Activated CD4-positive, CD25-positive, alpha-beta regulatory T cell treated with anti-CD3 and anti-CD28 coated beads, Interleukin-2, amount 50 U/mL, for 72 hours (primary cell): ENCODE measurements around the gene PLIN5.
"Not testable (repeated sequence)": the region's sequence is repeated elsewhere in the genome, so short reads cannot be mapped to it uniquely, and the experiment has no call there.

Source experiments
- DNase-seq: peaks from one replicate; pipeline ENCODE4 v3.0.0; 2021

PLIN5 gene

DNA sequence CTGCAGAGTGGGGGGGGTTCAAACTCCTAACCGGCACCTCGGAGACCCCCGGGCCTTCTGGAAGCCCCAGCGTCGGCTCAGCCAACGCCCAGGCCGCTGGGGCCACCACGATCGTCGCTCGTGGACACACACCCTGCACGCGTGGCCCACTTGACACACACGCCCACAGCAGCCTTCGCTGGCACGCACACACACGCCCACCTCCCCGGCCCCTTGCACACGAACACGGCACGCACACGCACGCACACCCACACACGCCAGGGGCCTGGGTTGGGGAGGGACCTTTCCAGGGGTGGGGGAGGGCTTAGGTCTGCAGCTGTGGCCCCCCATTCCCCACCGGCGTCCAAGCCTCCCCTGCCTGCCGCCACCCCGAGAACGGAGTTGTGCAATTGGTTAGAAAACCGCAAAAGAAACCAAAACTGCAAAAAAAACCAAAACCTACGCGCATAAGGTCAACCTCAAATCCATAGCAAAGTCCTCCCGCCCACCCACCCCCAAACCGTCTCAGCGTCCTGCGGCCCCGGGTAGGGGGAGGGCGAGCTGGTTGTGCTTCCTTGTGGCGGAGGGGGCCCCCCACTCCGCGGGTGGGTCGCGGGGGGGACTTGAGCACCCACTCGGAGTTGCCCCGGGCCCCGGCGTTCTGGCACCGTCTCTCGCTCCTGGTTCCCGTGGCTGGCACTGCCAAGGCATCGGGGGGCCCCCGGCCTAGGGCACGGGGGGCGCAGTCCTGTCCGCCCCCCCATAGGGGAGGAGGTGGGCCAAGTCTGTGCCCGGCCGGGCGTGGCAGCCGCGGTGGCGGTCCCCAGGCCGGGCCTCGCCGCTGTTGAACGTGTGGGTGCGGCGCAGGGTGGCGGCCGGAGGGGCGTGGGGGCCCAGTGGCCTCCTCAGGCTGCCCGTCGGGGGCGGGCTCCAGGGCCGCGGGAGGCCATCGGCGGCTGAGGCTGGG is 8.1 kb upstream of the PLIN5 start:
- no peak for DNase-seq

DNA sequence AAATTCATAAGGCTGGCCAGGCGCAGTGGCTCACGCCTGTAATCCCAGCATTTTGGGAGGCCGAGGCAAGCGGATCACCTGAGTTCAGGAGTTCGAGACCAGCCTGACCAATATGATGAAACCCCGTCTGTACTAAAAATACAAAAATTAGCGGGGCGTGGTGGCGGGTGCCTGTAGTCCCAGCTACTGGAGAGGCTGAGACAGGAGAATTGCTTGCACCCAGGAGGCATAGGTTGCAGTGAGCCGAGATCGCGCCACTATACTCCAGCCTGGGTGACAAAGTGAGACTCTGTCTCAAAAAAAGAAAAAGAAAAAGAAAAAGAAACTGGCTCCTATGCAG is 6.8 kb upstream of the PLIN5 start:
- DNase-seq = not testable (repeated sequence)

DNA sequence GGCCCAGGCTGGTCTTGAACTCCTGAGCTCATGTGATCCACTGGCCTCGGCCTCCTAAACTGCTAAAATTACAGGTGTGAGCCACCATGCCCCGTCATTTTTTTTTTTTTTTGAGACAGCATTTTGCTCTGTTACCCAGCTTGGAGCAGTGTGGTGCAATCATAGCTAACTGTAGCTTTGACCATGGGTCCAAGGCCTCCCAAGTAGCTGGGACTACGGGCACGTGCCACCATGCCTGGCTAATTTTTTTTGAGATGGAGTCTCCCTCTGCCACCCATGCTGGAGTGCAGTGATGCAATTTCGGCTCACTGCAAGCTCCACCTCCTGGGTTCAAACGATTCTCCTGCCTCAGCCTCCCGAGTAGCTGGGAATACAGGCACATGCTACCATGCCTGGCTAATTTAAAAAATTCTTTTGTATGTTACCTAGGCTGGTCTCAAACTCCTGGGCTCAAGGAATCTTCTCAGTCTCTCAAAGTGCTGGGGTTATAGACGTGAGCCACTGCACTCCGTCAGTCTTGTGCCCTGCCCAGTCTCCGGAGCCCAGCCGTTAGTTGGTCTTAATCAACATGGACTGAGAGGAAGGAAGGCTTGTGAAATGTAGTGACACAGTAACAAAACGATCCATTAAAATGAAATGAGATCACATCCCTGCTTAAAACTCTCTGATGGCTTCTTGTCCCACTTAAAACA is 6.2 kb upstream of the PLIN5 start:
- no peak for DNase-seq

DNA sequence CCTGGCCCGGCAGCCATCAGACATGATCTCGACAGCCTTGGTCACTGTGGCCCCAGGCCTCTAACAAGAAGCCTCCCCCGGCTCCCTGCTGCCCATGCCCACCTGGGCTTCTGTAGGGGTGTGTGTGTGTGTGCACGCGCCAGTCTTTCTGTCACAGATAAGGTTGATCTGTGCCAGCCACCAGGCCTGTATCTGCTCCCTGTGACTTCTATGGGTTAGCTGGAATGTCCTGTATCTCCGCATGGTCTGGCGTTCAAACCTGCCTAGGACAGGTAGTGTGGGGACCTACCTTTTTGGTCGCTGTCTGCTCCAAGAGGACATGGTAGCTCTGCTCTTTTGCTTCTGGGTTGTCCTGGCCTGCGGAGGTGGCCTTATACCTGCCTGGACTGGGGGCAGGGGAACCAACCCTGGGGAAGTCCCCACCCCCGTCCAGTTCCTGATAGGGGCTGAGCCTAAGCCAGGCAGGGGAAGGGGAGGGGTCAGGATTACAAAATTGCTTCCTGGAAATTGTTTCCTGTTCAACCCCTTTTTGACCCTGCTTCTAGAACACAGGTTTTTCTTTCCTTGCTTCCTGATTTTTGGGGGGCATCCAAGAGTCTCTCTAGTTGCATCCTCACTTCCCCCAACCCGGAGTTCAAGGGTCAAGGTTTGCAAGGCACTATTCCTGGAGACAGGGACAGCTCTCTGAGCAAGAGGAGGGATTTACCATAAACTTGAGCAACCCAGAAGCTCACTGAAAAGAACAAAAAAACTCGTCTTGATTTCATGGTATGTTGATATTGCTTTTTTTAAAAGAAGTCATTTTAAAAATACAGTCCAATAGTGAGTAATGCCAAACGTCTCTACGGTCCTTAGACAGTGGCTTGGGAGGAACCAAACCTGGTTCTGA is 4.9 kb upstream of the PLIN5 start, which contains the start of gene LRG1:
TSS of gene LRG1 (minus strand) at position 344 of the 889 bp plus-strand sequence. CDS start at position 321, 23 bp downstream.
- DNase-seq = no peak

DNA sequence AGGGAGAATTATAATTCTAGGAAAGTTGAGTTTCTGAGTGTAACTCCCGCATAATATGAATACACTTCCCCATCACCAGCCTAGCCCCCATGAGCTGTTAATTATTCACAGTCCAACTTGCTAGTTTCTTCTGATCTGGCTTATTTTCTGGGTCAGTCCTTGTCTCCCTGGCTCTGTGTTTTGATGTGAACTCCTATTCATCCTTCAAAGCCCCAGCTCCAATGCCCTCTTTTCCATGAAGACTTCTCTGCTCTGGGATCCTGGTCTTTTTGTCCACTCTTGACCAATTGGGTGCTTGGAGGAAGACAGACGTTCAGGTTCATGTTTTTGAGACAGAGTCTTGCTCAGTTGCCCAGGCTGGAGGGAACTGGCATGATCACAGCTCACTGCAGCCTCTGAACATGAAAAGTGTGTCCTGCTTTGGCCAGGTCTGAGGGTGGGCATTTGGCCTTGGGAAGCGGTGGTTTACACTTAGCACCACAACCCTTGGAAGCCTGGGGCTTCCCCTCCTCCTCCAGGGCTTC is 4.2 kb upstream of the PLIN5 start:
- DNase-seq = no peak

DNA sequence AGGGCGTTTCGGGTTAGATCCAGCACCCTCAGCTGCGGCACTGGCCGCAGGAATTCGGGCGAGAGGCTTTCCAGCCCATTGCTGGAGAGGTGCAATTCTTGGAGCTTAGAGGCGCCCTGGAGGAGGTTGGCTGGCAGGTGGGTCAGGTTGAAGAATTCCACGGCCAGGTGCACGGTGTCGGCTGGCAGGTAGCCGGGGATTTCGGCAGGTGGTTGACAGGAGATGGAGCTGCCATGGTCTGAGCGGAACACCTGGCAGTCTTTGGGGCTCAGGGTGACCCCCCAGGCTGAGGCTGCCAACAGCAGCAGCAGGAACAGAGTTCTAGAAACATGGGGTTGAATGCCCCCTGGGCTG is 3.6 kb upstream of the PLIN5 start:
- DNase-seq = no peak

DNA sequence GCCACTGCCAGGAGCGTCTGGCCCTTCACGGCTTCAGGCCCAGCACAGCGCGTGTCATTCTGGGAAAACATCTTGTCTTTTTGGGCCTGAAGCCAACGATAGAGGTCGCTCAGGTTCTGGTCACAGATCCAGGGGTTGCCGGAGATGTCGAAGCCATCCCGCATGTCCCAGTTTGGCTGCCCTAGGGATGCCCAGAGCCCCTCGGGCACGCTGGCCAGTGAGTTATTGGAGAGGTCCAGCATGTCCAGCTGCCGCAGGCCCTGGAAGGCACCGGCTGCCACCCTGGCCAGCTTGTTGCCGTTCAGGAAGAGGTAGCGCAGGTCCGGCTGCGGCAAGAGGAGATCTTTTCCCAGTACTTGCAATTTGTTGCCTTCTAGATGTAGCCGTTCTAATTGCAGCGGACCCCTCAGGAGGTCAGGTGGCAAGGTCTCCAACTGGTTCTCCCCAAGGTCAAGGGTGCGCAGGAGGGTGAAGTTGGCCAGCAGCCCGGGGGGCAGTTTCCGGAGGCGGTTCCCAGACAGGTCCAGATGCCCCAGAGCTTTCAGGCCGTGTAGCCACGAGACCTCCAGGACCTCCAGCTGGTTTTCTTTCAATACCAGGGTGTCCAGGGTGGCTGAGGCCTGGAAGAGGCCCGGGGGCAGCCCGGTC is 3.1 kb upstream of the PLIN5 start:
- DNase-seq = no peak

DNA sequence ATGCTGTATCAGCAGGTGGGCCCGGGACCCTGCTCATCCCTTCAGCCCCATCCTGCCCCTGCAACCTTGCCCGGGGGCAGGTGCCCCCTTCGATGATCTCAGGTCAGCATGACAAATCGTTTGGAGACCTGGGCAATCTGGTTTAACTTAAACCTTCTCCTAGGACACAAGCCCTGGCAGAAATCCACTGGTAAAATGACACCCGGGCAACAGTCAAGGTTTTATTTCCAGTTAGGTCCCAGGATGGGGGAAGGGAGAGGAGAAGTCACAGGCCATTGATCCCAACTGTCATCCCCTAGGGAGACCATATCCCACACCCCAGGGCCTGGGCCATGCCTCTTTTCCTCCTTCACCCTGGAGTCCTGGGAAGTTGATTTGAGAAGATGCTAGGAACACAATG is 1.8 kb upstream of the PLIN5 start:
- no peak for DNase-seq

DNA sequence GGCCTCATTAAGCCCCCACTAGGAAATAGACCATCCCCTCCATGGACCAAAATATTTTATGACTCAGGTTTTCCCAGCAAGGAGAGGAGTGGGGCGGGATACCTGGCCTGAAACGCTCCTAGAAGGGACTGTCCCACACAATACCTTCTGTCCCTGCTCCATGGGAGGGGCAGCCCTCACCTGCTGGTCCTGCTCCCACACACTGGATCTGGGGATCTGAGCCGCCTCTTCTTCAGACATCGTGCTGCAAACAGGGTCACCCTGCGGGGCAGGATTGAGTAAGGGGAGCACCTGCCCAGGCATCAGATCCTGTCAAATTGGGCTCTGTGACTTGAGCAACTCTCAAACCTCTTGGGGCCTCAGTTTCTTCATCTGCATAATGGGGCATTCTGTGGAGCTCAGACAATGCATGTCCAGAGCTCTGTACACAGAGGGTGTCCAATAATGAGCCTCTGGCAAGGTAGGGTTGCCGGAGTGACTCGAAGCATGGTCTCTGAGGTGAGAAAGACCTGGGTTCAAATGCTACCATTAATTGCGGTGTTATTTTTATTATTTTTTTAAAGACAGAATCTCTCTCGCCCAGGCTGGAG is 1.1 kb downstream of the PLIN5 start:
- no peak for DNase-seq

DNA sequence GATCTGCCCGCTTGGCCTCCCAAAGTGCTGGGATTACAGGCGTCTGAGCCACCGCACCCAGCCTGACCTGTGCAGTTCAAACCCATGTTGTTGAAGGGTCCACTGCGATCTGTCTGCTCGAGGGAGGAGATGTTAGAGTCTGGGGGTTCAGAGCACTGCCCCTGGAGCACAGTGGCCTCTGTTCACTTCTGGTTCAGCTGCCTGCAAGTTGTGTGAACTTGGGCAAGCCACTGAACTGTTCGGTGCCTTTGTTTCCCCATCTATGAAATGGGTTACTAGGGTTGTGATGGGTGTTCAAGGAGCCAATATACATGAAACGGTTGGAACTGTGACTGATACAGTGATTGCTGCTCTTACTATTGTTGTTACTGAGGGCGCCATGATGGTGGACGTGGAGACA is 1.7 kb downstream of the PLIN5 start:
- DNase-seq = no peak

DNA sequence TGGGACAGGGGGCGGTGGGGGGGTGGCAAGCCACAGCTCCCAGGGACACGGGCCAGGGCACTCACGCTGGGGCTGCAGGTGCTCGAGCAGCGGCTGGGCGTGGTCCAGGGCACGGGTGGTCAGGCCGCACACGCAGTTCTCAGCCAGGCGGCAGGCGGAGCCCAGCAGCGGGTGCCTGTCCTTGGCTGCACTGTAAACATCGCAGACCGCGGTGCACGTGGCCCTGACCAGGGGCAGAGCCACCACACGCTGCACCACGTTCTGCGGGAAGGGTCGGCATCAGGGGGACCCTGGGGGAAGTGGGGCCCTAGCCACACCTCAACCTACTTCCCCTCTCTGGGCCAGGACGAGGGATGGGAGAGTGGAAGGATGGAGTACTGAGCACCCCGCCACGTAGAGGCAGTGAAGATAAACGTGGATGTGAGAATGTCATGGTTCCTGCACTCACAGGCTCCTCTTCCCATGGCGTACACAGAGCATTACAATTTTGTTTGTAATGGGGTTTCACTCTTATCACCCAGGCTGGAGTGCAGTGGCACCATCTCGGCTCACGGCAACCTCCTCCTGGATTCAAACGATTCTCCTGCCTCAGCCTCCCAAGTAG is 3.4 kb downstream of the PLIN5 start:
- DNase-seq = no peak

DNA sequence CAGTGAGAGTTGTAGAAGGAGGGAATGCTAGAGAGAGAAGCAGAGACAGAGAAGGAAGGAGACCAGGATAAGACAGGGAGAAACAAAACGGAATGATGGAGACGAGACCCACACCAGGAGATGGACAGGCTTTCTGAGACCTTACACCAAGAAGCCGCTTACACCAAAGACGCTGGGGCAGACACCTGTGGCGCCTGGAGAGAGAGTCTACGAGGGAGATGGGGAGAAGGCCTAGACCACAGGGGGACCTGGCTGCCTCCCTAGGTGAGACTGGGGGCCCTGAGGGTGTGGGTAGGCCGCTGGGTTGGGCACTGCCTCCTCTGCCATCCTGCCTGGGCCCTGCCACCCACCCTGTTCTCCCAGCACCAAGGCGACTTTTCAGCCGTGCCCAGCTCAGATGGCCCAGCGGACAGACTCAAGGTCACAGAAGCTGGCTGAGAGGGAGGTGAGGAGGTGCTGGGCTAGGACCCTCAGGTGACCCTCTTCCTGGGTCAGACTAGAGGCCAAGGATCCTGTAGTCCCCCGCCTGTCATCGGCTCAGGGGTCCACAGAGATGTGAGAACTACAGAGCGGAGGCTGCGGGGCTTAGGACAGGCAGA is 5.0 kb downstream of the PLIN5 start:
- DNase-seq = no peak

DNA sequence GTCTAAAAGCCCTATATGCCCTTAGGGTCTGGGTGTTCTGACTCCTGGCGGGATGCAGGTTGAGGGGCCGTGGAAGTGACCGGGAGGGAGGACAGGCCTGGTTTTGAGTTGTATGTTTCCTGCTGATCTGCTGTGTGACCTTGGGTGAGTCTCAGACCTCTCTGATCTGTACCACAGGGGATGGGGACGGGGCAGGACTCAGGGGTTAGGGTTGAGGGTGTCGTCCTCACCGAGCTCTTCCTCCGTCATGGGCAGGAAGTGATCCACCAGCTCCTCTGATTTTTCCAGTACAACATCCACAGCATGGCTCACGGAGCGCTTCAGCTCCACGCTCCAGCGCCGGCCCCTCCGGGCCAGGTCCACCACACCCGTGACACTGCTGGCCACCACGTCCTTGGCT is 6.2 kb downstream of the PLIN5 start:
- no peak for DNase-seq

DNA sequence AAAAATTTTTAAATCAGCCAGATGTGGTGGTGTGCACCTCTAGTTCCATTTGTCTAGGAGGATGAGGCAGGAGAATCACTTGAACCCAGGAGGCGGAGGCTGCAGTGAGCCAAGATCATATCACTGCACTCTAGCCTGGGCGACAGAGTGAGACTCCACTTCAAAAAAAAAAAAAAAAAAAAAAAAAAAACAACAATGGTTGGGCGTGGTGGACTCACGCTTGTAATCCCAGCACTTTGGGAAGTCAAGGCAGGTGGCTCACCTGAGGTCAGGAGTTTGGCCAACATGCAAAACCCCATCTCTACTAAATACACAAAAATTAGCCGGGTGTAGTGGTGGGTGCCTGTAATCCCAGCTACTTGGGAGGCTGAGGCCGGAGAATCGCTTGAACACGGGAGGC is 7.6 kb downstream of the PLIN5 start:
- not testable (repeated sequence) for DNase-seq

DNA sequence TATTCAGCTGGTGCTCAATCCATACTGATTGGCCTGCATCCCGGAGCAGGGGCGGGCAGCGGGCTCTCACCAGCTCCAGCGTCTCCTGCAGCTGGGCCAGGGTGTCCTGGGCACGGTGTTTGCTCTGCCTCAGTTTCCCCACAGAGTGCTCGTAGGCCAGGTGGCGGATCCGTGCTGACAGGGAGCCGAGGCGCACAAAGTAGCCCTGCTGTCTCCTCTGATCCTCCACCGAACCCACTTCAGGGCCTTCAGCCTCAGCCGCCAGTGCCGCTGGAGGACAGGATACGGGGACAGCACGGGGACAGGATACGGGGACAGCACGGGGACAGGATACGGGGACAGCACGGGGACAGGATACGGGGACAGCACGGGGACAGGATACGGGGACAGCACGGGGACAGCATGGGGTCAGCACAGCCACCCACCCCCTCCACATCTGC is 9.4 kb downstream of the PLIN5 start:
- no peak for DNase-seq

DNA sequence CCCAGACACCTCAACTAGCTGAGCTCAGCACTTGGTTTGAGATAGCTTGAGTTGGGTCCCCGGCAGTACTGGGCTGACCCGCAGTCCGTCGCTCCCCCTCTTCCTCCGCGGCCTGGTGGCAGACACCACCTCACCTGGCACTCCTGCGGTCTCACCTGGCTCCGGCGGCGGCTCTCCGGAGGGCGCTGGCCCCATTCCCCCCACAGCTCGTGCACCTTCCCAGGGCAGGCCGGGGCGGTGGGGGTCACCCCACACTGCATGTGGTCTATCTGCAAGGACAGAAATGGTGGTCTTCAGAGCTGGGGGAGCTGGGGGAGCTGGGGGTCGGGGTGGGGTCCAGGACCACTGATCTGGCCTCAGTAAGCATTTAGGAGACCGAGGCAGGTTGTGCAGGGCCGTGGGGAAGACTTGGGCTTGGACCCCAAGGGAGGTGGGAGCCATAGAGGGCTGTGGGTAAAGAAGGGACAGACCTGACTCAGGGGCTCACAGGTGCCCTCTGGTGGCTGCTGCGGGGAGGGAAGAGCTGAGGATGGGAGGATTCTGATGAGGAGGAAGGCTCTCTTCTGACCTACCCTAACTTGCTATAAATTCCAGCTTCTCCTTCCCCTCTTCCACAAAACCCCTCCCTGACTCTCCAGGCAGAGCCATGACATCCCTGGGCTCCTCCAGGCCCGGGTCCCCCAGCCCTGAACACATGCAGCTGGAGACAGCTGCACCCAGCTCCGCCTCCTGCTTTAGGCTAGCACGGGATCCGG is 10.0 kb downstream of the PLIN5 start:
- peak; percentile 78 for DNase-seq

DNA sequence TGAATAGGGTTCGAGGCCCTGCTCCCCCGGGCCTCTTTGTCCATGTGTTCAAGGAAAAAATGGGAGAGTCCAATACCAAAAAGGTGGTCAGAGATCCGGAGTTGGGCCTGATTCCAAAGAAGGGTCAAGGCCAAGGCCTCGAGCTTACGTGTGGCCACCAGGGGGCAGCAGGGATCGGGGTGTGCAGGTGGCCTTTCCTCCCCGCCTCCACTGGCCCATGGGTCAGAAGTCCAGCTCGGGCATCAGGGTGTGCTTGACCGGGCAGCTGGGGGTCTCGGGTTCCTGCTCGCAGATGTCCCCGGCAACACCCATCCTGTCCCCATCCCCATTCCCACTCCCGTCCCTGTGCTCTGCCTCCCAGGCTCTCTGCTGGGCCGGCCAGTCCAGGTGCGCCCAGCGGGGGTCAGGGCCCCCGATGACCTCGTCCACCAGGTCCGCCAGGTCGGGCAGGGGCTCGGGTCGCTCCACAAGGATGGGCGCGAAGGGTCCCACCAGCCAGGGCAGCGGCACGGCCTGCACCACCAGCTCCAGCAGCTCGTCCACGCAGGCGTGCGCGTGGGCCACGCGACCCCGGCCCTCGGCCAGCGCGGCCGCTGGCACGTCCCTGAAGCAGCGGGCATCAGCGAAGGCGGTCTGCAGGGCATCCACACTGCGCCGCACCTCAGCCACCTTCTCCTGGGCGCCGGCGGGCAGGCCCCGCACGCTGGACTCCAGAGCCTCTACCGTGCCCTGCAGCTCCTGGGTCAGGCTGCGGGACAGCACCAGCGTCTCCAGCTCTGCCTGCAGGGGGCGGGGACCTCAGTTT is 11.5 kb downstream of the PLIN5 start:
- peak; percentile 59 for DNase-seq

DNA sequence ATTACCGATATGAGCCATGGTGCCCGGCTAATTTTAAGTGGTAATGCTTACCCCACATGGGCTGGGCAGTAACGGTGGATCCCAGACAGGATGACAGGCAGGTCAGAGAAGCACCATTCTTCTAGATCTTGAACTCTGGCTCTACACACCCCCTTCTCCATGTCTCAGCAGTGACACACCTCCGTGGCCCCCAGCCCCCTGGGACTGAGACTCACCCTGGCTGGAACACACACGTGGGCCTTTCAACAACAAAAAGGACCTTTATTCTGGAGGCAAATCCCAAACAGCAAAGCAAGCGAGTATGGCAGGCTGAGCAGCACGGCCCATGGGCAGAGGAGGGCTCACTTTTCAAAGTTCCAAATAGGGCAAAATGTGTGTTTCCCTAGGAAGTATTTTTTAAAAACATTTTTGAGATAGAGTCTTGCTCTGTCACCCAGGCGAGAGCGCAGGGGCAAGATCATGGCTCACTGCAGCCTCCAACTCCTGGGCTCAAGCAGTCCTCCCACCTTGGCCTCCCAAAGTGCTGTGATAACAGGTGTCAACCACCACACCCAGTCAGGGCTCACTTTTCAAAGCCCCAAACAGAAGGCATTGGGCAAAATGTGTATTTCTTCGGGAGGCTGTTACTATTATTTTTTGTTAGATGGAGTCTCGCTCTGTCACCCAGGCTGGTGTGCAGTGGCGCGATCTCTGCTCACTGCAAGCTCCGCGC is 12.6 kb downstream of the PLIN5 start:
- no peak for DNase-seq

DNA sequence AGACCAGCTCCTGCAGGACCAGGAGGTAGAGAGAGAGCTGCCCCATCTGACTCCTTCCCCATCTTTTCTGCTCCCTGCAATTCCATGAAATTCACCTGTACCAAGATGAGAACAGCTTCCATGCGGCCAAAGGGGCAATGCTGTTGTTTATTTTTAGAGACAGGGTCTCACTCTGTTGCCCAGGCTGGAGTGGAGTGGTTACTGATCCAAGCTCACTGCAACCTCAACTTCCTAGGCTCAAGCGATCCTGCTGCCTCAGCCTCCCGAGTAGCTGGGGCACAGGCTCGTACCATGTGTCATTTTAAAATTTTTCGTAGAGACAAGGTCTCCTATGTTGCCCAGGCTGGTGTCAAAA is 13.2 kb downstream of the PLIN5 start:
- DNase-seq = no peak
